GM12875 (cell line): Measurements from ENCODE around the gene HERPUD2.
A peak's percentile ranks its signal among the peaks of the same experiment; 100 is the strongest.

ENCODE experiments used
- H3K4me3 ChIP-seq: one replicate; pipeline ENCODE4 v1.5.1; 2011; ENCODE audit warnings: low read depth, low read length, control low read depth
- CTCF ChIP-seq: IDR thresholded peaks from 2 replicates; pipeline ENCODE4 v1.5.1; 2011; ENCODE audit warnings: low read depth, mild to moderate bottlenecking, control low read depth, inconsistent platforms, low read length, moderate library complexity, borderline replicate concordance; ENCODE audit not compliant: insufficient read depth

Gene HERPUD2

GRCh38 chr7:35694784-35695472 is at the start of gene HERPUD2:
Gene HERPUD2 (minus strand): TSS chr7:35695135. CDS start chr7:35694330, 805 bp downstream.
- no peak for TF ChIP-seq CTCF
- H3K4me3 ChIP-seq = peak within 1 kb of the TSS; percentile 91

- H3K4me3 ChIP-seq = no peak overlapping the region
- no peak for TF ChIP-seq CTCF
Observed at GRCh38 chr7:35738889-35739288, 44.0 kb upstream of the HERPUD2 start.

GRCh38 chr7:35736725-35737124 is 41.8 kb upstream of the HERPUD2 start:
- H3K4me3 ChIP-seq = no peak overlapping the region
- no peak for TF ChIP-seq CTCF

GRCh38 chr7:35735396-35735795 is 40.5 kb upstream of the HERPUD2 start:
- no peak for TF ChIP-seq CTCF
- H3K4me3 ChIP-seq = no peak overlapping the region

GRCh38 chr7:35734001-35734483 is 39.1 kb upstream of the HERPUD2 start:
- H3K4me3 ChIP-seq = no peak overlapping the region
- TF ChIP-seq CTCF = no peak

DNA sequence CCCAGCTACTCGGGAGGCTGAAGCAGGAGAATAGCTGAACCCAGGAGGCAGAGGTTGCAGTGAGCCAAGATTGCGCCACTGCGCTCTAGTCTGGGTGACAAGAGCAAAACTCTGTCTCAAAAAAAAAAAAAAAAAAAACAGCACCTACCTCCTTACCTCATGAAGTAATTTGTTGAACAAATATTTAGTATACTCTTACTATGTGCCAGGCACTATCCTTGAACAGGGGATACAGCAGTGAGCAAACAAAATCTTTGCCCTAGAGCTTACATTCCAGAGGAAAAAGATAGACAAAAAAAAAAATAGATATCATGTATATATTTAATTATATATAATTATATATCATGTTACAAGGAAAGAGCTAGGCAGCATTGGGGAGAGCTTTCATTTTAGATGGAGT is 36.4 kb upstream of the HERPUD2 start:
- no peak overlapping the region for H3K4me3 ChIP-seq
- no peak for TF ChIP-seq CTCF
